Endothelial cell (in vitro differentiated cells): ENCODE measurements around the gene MGAT4C. TPM values are rescaled to one million over a fixed set of nuclear protein-coding genes. Genes with fewer than 3 reads are reported as not detected.

Experiments used
- DNase-seq: peaks from one replicate; pipeline ENCODE4 v3.0.0; 2021; ENCODE audit warnings: low spot score
- H3K27ac Mint-ChIP-seq: one replicate; pipeline ENCODE4 v1.8.0; 2021; ENCODE audit warnings: mixed read lengths, inconsistent platforms; ENCODE audit not compliant: unreplicated experiment
- H3K27me3 Mint-ChIP-seq: one replicate; pipeline ENCODE4 v1.8.0; 2021; ENCODE audit warnings: mild to moderate bottlenecking, moderate library complexity, mixed read lengths, inconsistent platforms; ENCODE audit not compliant: unreplicated experiment
- H3K36me3 Mint-ChIP-seq: one replicate; pipeline ENCODE4 v1.8.0; 2021; ENCODE audit warnings: mild to moderate bottlenecking, low read depth, mixed read lengths, inconsistent platforms; ENCODE audit not compliant: unreplicated experiment
- H3K4me1 Mint-ChIP-seq: one replicate; pipeline ENCODE4 v1.8.0; 2021; ENCODE audit warnings: mild to moderate bottlenecking, mixed read lengths, inconsistent platforms; ENCODE audit not compliant: unreplicated experiment
- H3K4me3 Mint-ChIP-seq: one replicate; pipeline ENCODE4 v1.8.0; 2021; ENCODE audit warnings: mild to moderate bottlenecking, mixed read lengths, inconsistent platforms; ENCODE audit not compliant: unreplicated experiment
- H3K9me3 Mint-ChIP-seq: one replicate; pipeline ENCODE4 v1.8.0; 2021; ENCODE audit warnings: mixed read lengths, inconsistent platforms; ENCODE audit not compliant: unreplicated experiment
- CTCF ChIP-seq: fragments of 200-600 bp; sonication (generic); IDR thresholded peaks from one replicate; pipeline ENCODE4 v1.5.0; 2021; ENCODE audit warnings: antibody characterized with exemption; ENCODE audit not compliant: unreplicated experiment
- total RNA-seq: library from RNA; stranded (reverse); fragmentation: NEBNext Ultra II Directional; extraction: Animal tissue kit (Norgen Biotek cat#: 25700); gene quantifications from one replicate; pipeline ENCODE4 v1.2.1, GENCODE V29; 2021; ENCODE audit not compliant: unreplicated experiment

Gene MGAT4C
- total RNA-seq, 1 donor from 2014 or later = 1.1 TPM

GRCh38 chr12:86233126-86233525 lies 23.1 kb downstream of the MGAT4C start:
- H3K4me3 Mint-ChIP-seq = no peak overlapping the region
- H3K36me3 Mint-ChIP-seq = no peaks in the 10 kb centered on the region
- no peak for DNase-seq
- peaks cover 4% of the 10 kb centered on the region for H3K4me1 Mint-ChIP-seq
- no peak for TF ChIP-seq CTCF
- H3K9me3 Mint-ChIP-seq = no peaks in the 10 kb centered on the region
- no peaks in the 10 kb centered on the region for H3K27me3 Mint-ChIP-seq
- no peak overlapping the region for H3K27ac Mint-ChIP-seq

- no peak for DNase-seq
- no peak overlapping the region for H3K27ac Mint-ChIP-seq
- no peak for TF ChIP-seq CTCF
- H3K4me3 Mint-ChIP-seq = no peak overlapping the region
- H3K9me3 Mint-ChIP-seq = no peaks in the 10 kb centered on the region
- H3K4me1 Mint-ChIP-seq = peaks cover 4% of the 10 kb centered on the region
- no peaks in the 10 kb centered on the region for H3K27me3 Mint-ChIP-seq
- H3K36me3 Mint-ChIP-seq = no peaks in the 10 kb centered on the region
These were observed 25.6 kb downstream of the MGAT4C start for GRCh38 chr12:86230516-86231146.

DNA sequence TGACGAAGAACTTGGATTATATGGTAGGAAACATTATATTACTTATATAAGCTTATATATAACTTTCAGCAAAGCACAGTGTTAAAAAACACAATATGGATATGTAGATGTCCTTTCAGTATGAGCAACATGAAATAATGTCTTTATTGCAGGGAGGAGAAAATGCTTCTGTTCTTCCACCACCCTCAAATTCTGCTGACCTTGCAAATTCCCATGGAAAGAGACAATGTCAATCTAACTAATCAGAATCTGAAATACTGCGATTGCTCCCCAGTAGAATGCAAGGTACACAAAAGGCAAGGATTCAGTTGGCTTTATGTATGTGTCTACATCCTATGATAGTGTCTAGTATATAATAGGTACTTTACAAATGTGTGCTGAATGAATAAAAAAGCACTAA lies 26.4 kb downstream of the MGAT4C start:
- TF ChIP-seq CTCF = no peak
- Mint-ChIP-seq H3K27me3 (no peaks in the 10 kb centered on the region), H3K4me3 (no peak overlapping the region), H3K36me3 (no peaks in the 10 kb centered on the region), H3K9me3 (no peaks in the 10 kb centered on the region), H3K4me1 (peaks cover 4% of the 10 kb centered on the region), H3K27ac (no peak overlapping the region)
- no peak for DNase-seq

- Mint-ChIP-seq H3K4me1 (peaks cover 4% of the 10 kb centered on the region), H3K4me3 (no peak overlapping the region), H3K9me3 (no peaks in the 10 kb centered on the region), H3K27ac (no peak overlapping the region), H3K36me3 (no peaks in the 10 kb centered on the region), H3K27me3 (peaks cover 2% of the 10 kb centered on the region)
- no peak for TF ChIP-seq CTCF
- DNase-seq = no peak
These were observed 27.5 kb downstream of the MGAT4C start for GRCh38 chr12:86228656-86229055.

- Mint-ChIP-seq H3K4me3 (no peak overlapping the region), H3K4me1 (peaks cover 4% of the 10 kb centered on the region), H3K27ac (no peak overlapping the region), H3K27me3 (peaks cover 2% of the 10 kb centered on the region), H3K36me3 (no peaks in the 10 kb centered on the region), H3K9me3 (no peaks in the 10 kb centered on the region)
- no peak for DNase-seq
- no peak for TF ChIP-seq CTCF
These were observed 29.7 kb downstream of the MGAT4C start for GRCh38 chr12:86226481-86226880.
